K562 (cell line): ENCODE data around the gene XPO4. TPM values are rescaled to one million over a fixed set of nuclear protein-coding genes. Genes with fewer than 3 reads are reported as not detected.

Source experiments
- ATAC-seq: fragments of 200-7000 bp; cut with Tn5 transposase; 3 replicates; pipeline ENCODE4 v1.9.1; 2020; ENCODE audit warnings: moderate library complexity
- BruUV-seq: library from RNA; stranded (reverse); fragments of 400-500 nt; replicated peaks from 2 replicates; lab custom pipeline; 2021; lab: Mats Ljungman, UMichigan
- CTCF ChIA-PET: fragments of 300-600 bp; formaldehyde crosslinking; extraction: SDS; loops from one replicate; lab custom pipeline; 2021; ENCODE audit warnings: low intra/inter-chr PET ratio; lab: Yijun Ruan, JAX
- POLR2A ChIA-PET: fragments of 300-600, 350-650 bp; sonication (Branson Sonifier 250); formaldehyde crosslinking; extraction: SDS; loops from one replicate; lab custom pipeline; 2021; ENCODE audit warnings: antibody characterized with exemption, inconsistent platforms; lab: Yijun Ruan, JAX
- DNase-seq, 4 experiments: peaks; one replicate each; pipeline versions ENCODE4 v3.0.0 to v3.0.0-alpha.2; 2011 to 2018; ENCODE audit warnings: low spot score in 3 of 4, mixed read lengths in 3 of 4; ENCODE audit errors: extremely low read depth in 1 of 4
- FAIRE-seq: peaks from 2 replicates; lab custom pipeline; 2011; peaks lifted over from hg19 to GRCh38; lab: Jason Lieb, UNC
- H2AFZ ChIP-seq: 2 replicates; pipeline ENCODE4 v1.6.0; 2011; ENCODE audit warnings: low read depth, low read length, control low read depth, inconsistent platforms
- H3K27ac ChIP-seq: fragments of 200-600 bp; 3 replicates; pipeline ENCODE4 v1.8.0; 2011; ENCODE audit warnings: low read depth, mild to moderate bottlenecking, control low read depth, inconsistent platforms, low read length, moderate library complexity, mixed read lengths; ENCODE audit errors: extremely low read depth
- H3K27me3 ChIP-seq, 2 experiments: fragments of 300-600 bp in 1 of 2; 2 replicates in 1 of 2; 3 replicates in 1 of 2; pipeline versions ENCODE4 v1.6.0 to v1.8.0; 2011; ENCODE audit warnings: inconsistent platforms in 2 of 2, low read length in 2 of 2, mild to moderate bottlenecking in 1 of 2, mixed read lengths in 1 of 2, moderate library complexity in 1 of 2; ENCODE audit not compliant: control insufficient read depth in 2 of 2, insufficient read depth in 2 of 2
- H3K36me3 ChIP-seq: fragments of 300-600 bp; 3 replicates; pipeline ENCODE4 v1.8.0; 2011; ENCODE audit warnings: mild to moderate bottlenecking, low read length, inconsistent platforms; ENCODE audit not compliant: control insufficient read depth, insufficient read depth
- H3K4me1 ChIP-seq, 2 experiments: fragments of 200-600 bp in 1 of 2; replicated peaks in 1 of 2; 2 replicates in 1 of 2; 3 replicates in 1 of 2; pipeline versions ENCODE4 v1.5.1 to v1.8.0; 2011; ENCODE audit warnings: inconsistent platforms in 2 of 2, low read length in 2 of 2, mild to moderate bottlenecking in 1 of 2, mixed read lengths in 1 of 2, moderate library complexity in 1 of 2; ENCODE audit not compliant: control insufficient read depth in 2 of 2, insufficient read depth in 2 of 2
- H3K4me2 ChIP-seq: 2 replicates; pipeline ENCODE4 v1.6.1; 2011; ENCODE audit warnings: low read length, control low read depth, inconsistent platforms, mixed read lengths; ENCODE audit not compliant: insufficient read depth
- H3K4me3 ChIP-seq: fragments of 200-600 bp; sonication (generic), shearing (Covaris generic); 2 replicates; pipeline ENCODE4 v1.5.1; 2016; ENCODE audit warnings: control low read depth, inconsistent platforms
- H3K79me2 ChIP-seq: fragments of 200-600 bp; 3 replicates; pipeline ENCODE4 v1.8.0; 2011; ENCODE audit warnings: low read length, inconsistent platforms; ENCODE audit not compliant: control insufficient read depth, insufficient read depth
- H3K9ac ChIP-seq, 2 experiments: 2 replicates each; pipeline versions ENCODE4 v1.6.0 to v1.6.1; 2011; ENCODE audit warnings: low read depth in 2 of 2, low read length in 2 of 2, control low read depth in 1 of 2, inconsistent platforms in 1 of 2, mild to moderate bottlenecking in 1 of 2, mixed read lengths in 1 of 2; ENCODE audit not compliant: insufficient read depth in 1 of 2
- H3K9me1 ChIP-seq: one replicate; pipeline ENCODE4 v1.6.0; 2011; ENCODE audit warnings: inconsistent platforms, mild to moderate bottlenecking, low read length, moderate library complexity; ENCODE audit not compliant: control insufficient read depth, insufficient read depth
- H3K9me3 ChIP-seq: replicated peaks from 2 replicates; pipeline ENCODE4 v1.5.1; 2011; ENCODE audit warnings: low read depth, low read length, inconsistent platforms; ENCODE audit not compliant: control insufficient read depth, insufficient read depth
- H4K20me1 ChIP-seq: replicated peaks from 2 replicates; pipeline ENCODE4 v1.6.1; 2011; ENCODE audit warnings: low read length, inconsistent platforms, mixed read lengths; ENCODE audit not compliant: control insufficient read depth, insufficient read depth
- BCOR ChIP-seq: fragments of 450-650 bp; IDR thresholded peaks from 2 replicates; pipeline ENCODE4 v1.6.1; 2016
- CBFA2T2 ChIP-seq: fragments of 450-650 bp; conservative IDR thresholded peaks from 2 replicates; pipeline ENCODE4 v1.6.1; 2017; ENCODE audit warnings: mild to moderate bottlenecking
- DIDO1 ChIP-seq: fragments of 450-650 bp; IDR thresholded peaks from 2 replicates; pipeline ENCODE4 v1.6.1; 2016; ENCODE audit warnings: low read depth, missing biosample characterization, missing genetic modification characterization
- ERF ChIP-seq: fragments of 450-650 bp; formaldehyde crosslinking; IDR thresholded peaks from 2 replicates; pipeline ENCODE4 v1.4.0; 2020; ENCODE audit warnings: mild to moderate bottlenecking, mixed read lengths
- GABPB2 ChIP-seq: fragments of 250-450 bp; sonication (Bioruptor Pico); conservative IDR thresholded peaks from 2 replicates; pipeline ENCODE4 v1.5.1; 2021; ENCODE audit warnings: mild to moderate bottlenecking
- ILF3 ChIP-seq: fragments of 450-650 bp; IDR thresholded peaks from 2 replicates; pipeline ENCODE4 v1.6.1; 2018; ENCODE audit warnings: antibody characterized with exemption, mild to moderate bottlenecking, moderate library complexity, borderline replicate concordance
- KDM1A ChIP-seq, 2 experiments: fragments of 450-650 bp; IDR thresholded peaks; 2 replicates each; pipeline ENCODE4 v1.6.1; 2016; ENCODE audit warnings: mild to moderate bottlenecking in 2 of 2
- MYBL2 ChIP-seq, 2 experiments: fragments of 450-650 bp in 1 of 2; sonication (generic) in 1 of 2; formaldehyde crosslinking in 1 of 2; IDR thresholded peaks; 2 replicates each; pipeline versions ENCODE4 v1.6.1 to v1.8.1; 2017 to 2022; ENCODE audit warnings: borderline replicate concordance in 1 of 2, inconsistent platforms in 1 of 2, low read depth in 1 of 2, mild to moderate bottlenecking in 1 of 2, missing genetic modification reagents in 1 of 2, moderate library complexity in 1 of 2
- NELFE ChIP-seq: IDR thresholded peaks from 2 replicates; pipeline ENCODE4 v1.6.1; 2011; ENCODE audit warnings: mild to moderate bottlenecking; ENCODE audit not compliant: insufficient read depth, insufficient read length
- NUFIP1 ChIP-seq: fragments of 450-650 bp; IDR thresholded peaks from 2 replicates; pipeline ENCODE4 v1.6.1; 2018; ENCODE audit not compliant: partially characterized antibody
- ZBTB2 ChIP-seq: fragments of 450-650 bp; IDR thresholded peaks from 2 replicates; pipeline ENCODE4 v1.6.1; 2016; ENCODE audit warnings: antibody characterized with exemption
- ZNF174 ChIP-seq: fragments of 250-450 bp; sonication (Bioruptor Pico); IDR thresholded peaks from 2 replicates; pipeline ENCODE4 v1.4.0; 2020; ENCODE audit warnings: mild to moderate bottlenecking
- ZNF431 ChIP-seq: sonication (generic); formaldehyde crosslinking; IDR thresholded peaks from 2 replicates; pipeline ENCODE4 v1.8.0; 2022; ENCODE audit warnings: mild to moderate bottlenecking, missing genetic modification reagents
- WGBS: fragments of 100-300 bp; shearing (Covaris generic); methylation state at CpG from one replicate; pipeline ENCODE4 v1.1.6; 2016; ENCODE audit warnings: low coverage, mixed read lengths; ENCODE audit not compliant: insufficient coverage; ENCODE audit errors: missing lambda C conversion rate; 5-methylcytosine and 5-hydroxymethylcytosine counted together
- in situ Hi-C: fragments of 300-500 bp; cut with MboI; formaldehyde crosslinking; loops from 4 replicates; pipeline ENCODE4 v1.15.0; 2018; ENCODE audit warnings: inconsistent platforms, mixed read lengths
- intact Hi-C: fragments of 100-400 bp; cut with micrococcal nuclease; formaldehyde crosslinking; loops from 2 replicates; pipeline ENCODE4 v1.14.2; 2022
- polyA plus RNA-seq, 8 experiments: library from polyadenylated mRNA; depleted of rRNA in 4 of 8; stranded (reverse) in 5 of 8; unstranded in 3 of 8; fragments of >200 nt; fragmentation: Nextera tagmentation in 2 of 8; fragmentation: Illumina TruSeq in 1 of 8; extraction: Ambion mirVana in 2 of 8; extraction: Trizol in 1 of 8; gene quantifications; 2 replicates each; pipeline versions ENCODE4 v1.2.1 to v1.2.3, GENCODE V29; 2011 to 2014; ENCODE audit warnings: inconsistent platforms in 1 of 8, missing spikeins in 1 of 8
- total RNA-seq, 7 experiments: library from RNA; depleted of rRNA in 6 of 7; stranded (reverse); fragments of >200 nt in 6 of 7; fragmentation: Illumina TruSeq in 2 of 7; extraction: Trizol in 2 of 7; gene quantifications; 2 replicates each; pipeline versions ENCODE4 v1.2.1 to v1.2.3, GENCODE V29; 2011 to 2021; ENCODE audit warnings: low replicate concordance in 1 of 7

Gene XPO4
- total and polyA plus RNA-seq, 9 of the 15 experiments (the other 6 are each of a cell fraction or from before 2014, with no cell fraction given) = 5.5 to 25.1 (median 17.5) TPM

DNA sequence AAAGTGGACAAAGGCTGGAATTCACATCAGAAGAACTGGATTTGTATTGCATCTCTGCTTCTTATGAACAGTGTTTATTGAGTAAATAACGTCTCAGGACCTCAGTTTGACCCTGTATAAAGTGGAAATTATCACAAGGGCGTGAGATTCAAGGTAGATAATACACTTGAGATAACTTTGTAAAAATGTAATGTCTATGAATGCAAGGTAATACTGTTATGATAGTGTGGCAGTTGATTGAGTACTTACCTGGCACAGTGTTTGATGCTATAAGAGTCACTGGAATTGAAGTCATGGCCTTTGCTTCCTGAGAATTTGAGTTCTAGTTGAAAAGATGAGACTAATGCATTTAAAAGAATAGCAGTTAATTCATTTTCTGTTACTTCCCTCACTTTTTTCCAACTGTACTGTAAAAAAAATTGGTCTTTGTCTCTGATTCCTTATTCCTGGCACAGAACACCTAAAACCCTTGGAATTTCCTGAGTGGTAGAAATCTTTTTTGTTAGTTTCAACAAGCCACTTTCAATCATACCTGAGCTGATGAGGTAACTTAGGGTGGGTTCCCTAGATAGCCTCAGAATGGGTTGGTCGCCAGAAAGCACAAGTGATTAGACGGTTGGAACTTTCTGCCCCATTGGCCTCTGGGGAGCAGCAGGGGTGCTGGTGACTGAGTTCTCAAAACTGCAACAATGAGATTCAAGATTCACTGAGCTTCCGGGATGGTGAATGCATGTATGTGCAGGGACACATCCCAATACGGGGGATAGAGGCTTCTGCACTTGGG lies 6.4 kb upstream of the XPO4 start:
- no peak for DNase-seq
- Histone ChIP-seq H3K9ac (no peak overlapping the region), H3K4me2 (no peak overlapping the region), H3K27me3 (no peaks in the 10 kb centered on the region; a peak in 1 of 5 replicates), H3K9me3 (no peaks in the 10 kb centered on the region), H3K79me2 (no peaks in the 10 kb centered on the region), H3K4me1 (no peaks in the 10 kb centered on the region), H3K4me3 (no peak overlapping the region), H2AFZ (no peak overlapping the region)
- POLR2A ChIA-PET = no interaction called here
- no peak for ATAC-seq
- in situ Hi-C loops = no loop called here
- TF ChIP-seq NUFIP1 (no peak), CBFA2T2 (no peak), GABPB2 (no peak), KDM1A (IDR thresholded peaks at IDR 0.05) (no peak), DIDO1 (tag) (no peak), MYBL2 (IDR thresholded peaks at IDR 0.05; ENCODE audit: low read depth) (no peak), MYBL2 (CRISPR knock-in tag; IDR thresholded peaks at IDR 0.05; ENCODE audit: borderline replicate concordance) (no peak), ZNF174 (CRISPR knock-in tag) (no peak), ZBTB2 (no peak), ERF (CRISPR knock-in tag) (no peak), ILF3 (no peak), NELFE (no peak), BCOR (no peak), ZNF431 (CRISPR knock-in tag) (no peak)
- TF ChIP-seq, all 486 proteins: peak for 0
- no peak for FAIRE-seq
- no TSS peak for BruUV-seq
- Histone ChIP-seq H3K36me3 (no peaks in the 10 kb centered on the region), H3K27ac (no peak overlapping the region), H3K9me1 (no peaks in the 10 kb centered on the region), H4K20me1 (no peaks in the 10 kb centered on the region)
- 4% methylated on average over 4 of the region's 6 CpGs for WGBS
- intact Hi-C loops = no loop called here
- CTCF ChIA-PET = no interaction called here
